Measurements from ENCODE around the gene SUB1.
A peak's percentile ranks its signal among the peaks of the same experiment; 100 is the strongest.
"Not testable (repeated sequence)": the region's sequence is repeated elsewhere in the genome, so short reads cannot be mapped to it uniquely, and the experiment has no call there.

The SUB1 gene

DNA sequence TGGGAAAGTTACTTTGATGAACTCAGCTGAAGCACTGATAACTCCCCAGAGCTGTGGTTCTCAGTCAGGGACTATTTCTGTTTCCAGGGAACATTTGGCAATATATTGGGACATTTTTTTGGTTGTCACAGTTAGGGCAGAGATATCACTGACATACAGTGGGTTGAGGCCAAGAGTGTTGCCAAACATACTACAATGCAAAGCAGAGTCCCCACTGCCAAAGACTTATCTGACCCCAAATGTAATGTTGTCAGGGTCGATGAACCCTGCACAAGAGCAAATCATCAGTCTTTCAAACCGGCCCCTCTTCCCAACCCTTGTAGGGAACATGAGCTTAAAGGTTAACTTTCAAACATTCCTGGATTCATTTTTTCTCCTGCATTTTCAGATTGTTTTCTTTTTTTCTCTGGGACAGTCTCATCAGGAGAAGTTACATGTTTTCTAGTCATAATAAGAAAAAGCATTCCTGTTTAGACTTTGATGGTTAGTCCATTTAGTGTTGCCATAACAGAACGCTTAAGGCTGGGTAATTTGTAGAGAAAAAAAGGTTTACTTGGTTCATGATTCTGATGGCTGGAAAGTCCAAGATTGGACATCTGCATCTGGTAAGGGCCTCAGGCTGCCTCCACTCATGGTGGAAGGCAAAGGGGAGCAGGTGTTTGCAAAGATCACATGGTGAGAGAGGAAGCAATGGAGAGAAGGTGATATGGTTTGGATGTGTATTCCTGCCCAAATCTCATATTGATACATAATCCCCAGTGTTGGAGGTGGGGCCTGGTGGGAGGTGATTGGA is 18.8 kb upstream of the SUB1 start:
- DNase-seq = no peak

DNA sequence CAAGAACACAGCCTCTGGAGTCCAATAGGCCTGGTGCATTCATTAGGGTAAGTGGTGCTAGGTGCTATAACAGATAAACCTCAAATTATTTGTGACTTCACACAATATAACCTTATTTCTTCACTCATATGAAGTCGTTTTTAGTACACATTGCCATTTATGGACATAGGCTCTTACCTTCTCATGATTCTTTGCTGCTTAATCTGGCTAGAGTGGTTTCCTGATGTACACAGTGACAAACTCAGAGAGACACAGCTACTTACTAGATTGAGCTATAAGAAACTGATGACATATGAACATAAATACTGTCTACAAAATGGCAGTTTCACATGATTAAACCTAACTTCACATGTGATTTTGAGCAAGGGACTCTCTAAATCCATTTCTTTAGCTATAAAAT is 14.2 kb upstream of the SUB1 start:
- no peak for DNase-seq

DNA sequence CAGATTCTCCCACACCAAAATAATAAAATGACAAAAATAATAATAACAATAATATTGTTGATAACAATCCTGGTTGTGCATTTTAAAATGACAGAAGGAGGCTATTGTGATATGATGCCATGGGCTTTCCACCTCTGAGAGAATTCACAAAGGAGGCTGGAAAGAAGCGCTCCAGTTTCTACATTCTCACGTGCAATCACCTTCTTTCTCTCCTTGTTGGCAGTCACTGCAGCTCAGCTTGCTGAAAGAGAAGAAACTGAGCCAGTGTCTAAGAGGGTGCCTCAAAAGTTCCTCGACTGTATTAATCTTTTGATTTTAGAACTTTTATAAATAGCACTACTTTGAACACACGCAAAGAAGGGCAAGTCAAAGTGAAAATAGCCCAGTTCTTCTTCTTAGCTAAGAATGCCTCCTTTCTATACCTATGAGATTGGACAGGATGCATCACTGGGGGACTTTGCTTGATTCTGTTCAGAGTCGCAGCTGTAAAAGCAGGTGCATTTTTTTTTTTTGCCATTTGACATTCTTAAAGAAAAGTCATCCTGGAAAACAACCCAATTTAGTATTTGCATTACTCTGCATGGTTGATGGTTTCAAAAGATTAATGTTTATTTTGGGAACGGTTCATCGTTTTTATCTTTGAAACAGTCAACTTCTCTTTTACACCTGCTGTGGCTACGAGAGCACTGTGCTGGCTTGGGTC is 12.4 kb upstream of the SUB1 start:
- no peak for DNase-seq

DNA sequence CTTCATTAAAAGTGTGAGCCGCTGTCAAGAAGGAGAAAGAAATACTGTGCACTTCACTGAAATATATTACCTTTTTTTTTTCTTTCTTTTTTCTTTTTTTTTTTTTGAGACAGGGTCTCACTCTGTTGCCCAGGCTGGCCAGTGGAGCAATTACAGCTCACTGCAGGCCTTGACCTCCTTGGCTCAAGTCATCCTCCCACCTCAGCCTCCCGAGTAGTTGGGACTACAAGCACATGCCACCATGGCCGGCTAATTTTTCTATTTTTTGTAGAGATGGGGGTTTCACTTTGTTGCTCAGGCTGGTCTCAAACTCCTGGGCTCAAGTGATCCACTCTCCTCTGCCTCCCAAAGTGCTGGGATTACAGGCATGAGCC is 11.9 kb upstream of the SUB1 start:
- not testable (repeated sequence) for DNase-seq

DNA sequence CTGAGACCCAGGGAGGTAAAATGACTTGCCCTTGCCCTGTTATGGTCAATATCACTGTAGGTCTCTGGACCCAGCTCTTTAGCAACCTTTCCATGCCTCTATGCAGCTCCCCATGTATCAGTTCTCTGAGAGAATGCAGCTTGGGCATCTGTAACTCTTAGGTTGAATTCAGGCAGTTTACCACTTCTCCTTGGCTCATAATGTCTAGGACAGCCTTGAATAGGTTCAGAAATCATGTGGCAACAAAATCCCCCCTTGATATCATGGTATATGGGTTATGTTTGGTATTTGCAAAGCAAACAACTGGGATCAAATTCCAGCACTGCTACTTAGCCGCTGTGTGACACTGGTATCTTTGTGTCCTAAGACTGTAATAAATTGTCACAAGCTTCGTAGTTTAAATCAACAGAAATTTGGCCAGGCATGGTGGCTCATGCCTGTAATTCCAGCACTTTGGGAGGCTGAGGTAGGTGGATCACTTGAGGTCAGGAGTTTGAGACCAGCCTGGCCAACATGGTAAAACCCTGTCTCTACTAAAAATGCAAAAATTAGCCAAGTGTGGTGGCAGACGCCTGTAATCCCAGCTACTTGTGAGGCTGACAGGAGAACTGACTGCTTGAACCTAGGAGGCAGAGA is 10.7 kb upstream of the SUB1 start:
- no peak for DNase-seq

DNA sequence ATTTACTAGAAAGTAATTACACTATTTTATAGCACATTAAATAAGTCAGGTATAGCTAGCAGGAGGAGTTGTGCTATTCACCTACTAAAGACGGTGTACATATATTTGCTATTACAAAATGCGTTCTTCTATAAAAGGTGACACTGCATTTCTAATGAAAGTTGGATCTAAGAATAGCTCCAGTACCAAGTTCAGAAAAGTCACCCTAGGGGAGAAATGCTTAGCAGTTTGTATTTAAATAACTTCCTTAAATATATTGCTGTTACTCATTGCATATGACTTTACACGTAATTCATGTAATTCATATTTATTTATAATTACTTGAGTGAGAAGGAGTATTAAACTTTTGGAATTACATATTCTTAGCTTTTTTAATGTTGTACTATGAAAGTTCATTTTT is 7.0 kb upstream of the SUB1 start:
- no peak for DNase-seq

DNA sequence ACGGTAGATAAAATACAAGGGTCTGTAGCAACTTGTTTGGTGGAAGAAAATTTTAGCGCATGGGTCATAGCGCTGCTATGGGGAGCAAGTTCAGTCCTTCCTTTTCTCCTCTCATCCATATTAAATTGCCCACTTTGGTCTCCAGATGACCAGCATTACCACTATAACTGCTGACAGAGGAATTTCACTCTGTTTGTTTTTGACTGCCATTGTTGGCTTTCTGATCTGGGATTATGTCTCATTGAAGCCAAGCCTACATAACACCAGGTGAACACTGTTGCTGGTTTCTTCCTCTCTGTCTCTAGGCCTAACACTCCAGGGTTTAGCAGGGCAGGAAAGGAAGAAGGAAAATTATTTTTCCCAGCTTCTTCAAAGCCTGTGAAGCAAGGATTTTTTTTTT is 6.6 kb upstream of the SUB1 start:
- DNase-seq = no peak

DNA sequence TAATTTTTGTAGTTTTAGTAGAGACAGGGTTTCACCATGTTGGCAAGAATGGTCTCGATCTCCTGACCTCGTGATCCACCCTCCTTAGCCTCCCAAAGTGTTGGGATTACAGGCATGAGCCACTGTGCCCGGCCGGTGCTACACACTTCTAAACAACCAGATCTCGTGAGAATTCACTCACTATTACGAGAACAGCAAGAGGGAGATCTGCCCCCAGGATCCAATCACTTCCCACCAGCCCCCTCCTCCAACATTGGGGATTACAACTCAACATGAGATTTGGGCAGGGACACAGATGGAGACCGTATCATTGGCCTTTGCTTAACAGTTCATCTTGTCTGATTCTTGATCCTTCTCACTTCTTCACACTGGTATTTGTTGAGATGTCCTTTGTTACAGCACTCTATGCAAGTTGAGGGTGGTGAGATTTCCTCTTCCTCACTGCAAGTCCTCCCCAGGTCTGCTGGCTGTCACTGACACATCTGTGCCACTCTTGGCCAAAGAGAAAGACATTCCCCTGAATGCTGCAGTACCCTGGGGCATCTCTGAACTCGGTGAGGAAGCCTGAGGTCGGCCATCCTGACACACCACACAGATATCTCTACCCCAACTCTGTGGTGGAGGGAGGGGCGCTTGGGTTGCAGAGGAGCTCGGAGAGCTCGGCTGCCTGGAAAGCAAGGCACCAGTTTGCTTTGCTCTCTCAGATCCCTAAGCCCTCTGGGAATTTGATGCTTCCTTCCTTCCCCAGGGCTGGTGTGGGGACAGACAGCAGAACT is 4.2 kb upstream of the SUB1 start:
- DNase-seq = no peak

DNA sequence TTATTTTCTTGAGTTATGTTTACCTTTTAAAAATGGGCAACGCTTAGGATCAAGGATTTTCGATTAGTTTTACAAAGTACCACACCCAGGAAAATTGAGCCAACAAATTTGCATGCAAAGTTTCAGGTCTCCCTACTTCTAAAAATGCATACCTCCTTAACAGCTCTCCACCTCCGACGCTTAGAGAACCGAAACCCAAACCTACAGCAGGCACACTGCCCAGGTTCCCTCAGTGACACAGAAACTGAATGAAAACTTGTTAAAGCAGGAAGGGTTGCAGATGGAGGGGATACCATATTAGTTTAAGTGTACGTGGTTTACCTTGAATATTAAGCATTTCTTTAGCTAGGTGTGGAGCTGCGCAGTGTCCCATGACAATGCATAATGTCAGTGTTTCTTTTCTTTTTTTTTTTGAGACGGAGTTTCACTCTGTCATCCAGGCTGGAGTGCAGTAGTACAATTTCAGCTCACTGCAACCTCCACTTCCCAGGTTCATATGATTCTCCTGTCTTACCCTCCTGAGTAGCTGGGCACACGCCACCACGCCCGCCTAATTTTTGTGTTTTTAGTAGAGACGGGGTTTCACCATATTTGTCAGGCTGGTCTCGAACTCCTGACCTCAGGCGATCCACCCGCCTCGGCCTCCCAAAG is 1.6 kb upstream of the SUB1 start:
- peak; percentile 45 for DNase-seq

DNA sequence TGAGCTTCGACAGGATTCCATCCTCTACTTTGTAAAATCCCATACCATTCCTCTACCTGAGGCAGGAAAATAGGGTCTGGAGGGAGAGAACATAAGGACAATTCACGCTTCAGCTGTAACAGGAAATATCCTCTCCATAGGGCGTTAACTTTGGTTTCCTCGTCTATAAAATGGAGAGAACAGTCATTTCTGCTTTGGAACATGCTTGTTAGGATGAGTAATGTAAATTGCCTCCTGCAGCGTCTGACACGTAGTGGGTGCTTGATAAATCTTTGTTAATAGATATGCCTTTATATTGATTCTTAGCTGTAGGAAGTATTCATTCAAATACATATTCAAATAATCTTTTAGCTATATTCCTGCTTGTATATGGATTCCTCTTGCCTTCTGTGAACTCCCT is 711 bp upstream of the SUB1 start:
- DNase-seq = no peak

DNA sequence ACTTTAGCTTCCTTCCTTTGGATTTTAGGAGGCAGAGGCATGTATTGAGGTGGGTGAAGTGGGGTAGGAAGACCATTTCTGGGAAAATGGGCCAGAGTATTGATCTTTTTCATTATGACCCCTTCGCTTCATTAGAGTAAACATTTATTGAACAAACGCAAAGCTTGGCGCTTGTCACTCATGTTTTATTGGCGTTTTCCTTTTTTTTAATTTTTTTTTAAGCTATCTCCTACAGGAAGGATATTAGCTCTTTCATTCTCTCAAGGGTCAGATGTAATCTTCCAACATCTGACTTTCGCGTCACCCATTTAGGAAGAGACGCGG is 273 bp upstream of the SUB1 start:
- no peak for DNase-seq

DNA sequence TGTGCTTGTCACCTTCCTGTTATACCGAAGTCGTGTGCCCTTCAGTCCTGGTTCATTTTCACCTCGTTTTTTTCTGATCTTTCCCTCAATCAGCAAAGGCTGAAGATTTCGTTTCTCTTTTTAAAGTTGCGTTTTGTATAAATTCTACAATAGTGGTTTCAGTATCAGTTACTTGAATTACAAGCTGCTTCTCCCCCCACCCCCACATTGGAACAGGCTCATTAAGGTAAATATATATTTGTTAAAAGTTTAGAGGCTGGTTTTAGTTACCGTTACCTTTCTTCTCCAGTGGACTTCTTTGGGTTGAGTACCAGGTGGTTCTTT is 881 bp downstream of the SUB1 start:
- DNase-seq = no peak

DNA sequence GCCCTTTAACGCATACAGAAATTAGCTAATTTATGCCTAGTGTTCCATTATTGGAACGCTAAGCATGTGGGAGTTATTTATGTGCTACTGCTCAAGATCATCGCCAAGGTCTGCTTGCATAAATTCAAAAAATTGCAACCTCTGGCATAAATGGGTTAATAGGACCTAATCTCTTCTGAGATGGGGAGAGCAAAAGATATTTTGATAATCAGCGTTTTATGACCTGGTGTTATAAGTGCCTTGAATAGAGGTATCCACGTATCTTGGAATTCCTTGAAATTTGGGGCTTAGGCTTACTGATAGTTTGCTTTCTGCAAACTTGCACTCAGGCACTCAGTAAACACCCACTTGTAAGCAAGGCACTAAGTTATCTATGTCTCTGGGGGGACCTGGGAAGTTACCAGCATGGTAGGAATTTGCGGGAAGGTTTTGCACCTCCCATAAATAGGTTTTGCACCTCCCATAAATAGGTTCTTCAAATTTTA is 1.8 kb downstream of the SUB1 start:
- no peak for DNase-seq

DNA sequence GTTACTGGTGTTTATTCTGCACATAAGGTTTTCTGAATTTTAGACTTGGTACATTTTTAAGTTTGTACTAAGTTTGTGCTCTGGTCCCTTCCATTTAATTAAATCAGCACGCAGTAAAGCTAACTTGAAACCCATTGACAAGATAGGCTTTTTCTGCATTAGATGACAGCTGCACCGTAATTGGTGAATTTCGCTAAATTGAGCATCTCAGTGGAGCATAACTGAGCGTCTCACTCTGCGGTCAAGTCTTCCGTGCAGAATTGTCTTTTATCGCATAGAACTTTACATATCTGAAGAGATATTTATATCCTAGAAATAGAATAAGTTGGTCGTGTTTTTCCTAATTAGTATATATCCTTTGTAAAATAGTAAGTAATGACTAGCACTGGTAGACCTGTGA is 4.1 kb downstream of the SUB1 start:
- DNase-seq = no peak

DNA sequence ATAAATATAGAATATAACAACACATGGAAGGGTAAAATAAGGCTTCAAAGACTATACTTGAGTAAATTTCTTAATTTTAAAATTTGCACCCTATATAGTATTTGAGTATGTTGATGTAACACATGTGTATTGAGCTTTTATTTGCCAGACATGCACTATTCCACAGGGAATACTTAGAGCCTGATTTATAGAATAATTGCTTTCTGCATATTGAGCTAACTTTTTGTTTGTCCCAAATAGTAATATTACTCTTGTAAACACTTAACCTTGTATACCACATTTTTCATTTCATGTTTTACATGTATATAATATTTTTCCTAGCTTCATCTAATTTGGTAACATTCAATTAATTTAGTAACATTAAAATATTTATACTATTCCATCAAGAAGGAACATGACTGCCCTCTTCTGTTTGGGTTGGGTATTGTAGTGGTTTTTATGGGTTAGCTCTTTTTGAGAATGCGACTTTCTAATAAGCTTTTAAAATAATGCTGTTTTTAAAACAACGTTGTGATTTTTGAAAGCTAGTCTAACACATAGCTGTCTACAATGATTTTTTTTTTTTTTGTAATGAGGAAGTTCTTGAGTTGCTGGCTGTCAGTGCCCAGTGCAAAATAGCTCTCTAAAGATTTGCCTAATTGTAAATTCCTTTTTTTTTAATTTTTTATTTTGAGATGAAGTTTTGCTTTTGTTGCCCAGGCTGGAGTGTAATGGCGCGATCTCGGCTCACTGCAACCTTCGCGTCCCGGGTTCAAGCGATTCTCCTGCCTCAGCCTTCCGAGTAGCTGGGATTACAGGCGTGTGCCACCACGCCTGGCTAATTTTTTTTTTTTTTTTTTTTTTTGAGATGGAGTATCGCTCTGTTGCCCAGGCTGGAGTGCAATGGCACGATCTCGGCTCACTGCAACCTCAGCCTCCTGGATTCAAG is 4.8 kb downstream of the SUB1 start:
- peak; percentile 51 for DNase-seq

DNA sequence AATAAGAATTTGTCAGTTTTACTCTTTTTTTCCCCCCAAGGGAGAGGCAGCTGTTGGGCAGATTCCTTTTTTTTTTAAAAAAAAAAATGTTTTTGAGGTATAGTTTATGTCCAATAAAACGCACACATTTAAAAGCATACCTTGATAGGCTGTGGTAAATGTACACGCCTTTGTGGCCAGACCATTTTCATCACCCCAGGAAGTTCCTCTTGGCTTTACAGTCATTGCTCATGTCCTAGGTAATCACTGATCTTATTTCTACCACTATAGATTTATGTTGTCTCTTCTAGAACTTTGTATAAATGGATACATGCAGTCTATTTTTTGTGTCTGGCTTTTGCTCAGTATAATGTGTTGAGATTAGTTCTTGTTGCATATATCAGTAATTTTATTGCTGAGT is 9.8 kb downstream of the SUB1 start:
- no peak for DNase-seq

DNA sequence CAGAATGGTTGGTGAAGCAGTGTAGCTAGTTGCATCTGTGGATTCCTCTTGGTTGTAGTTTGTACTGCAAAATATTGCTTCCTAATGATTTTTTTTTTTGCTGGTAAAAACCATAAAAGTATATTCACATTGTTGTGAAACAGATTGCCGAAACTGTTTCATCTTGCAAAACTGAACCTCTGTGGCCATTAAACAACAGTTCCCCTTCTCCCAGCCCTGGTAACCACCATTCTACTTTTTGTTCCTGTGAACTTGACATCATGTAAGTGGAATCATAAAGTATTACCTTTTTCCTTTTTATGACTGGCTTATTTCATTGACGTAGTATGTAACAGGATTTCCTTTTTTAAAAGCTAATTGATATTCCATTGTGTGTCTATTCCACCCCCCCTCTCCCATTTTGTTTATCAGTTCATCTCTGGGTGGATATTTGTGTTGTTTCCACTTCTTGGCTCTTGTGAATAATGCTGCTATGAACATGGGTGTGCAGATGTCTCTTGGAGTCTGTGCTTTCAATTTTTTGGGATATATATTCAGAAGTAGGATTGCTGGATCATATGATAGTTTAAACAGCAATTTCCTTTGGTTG is 11.8 kb downstream of the SUB1 start:
- no peak for DNase-seq

DNA sequence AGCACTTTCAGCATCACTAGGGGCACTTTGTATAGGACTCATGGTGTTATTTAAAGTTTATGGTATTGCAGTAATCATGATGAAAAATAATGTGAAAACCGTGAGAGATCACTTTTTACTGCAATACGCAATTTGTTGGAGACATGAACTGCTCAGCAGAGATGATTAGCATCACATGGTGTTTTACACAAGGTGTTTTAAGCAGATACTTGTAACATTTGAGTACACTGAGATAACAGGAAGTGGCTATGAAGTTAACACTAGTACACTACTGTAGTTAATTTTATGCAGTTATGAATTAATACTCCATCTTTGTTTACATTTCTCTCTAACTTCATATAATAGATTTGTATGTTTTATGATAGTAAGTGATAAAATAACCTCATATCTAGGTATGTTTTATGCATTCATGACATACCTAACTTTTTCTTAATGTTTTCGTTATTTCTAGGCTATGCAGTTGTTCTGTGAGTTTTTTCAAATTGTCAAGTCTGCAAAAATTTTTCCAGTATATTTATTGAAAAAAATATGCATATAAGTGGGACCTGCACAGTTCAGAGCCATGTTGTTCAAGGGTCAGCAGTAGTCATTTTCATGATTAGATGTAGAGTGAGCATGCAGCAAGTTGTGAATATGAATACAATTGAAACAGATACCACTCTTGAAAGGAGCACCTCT is 13.0 kb downstream of the SUB1 start:
- DNase-seq = no peak

DNA sequence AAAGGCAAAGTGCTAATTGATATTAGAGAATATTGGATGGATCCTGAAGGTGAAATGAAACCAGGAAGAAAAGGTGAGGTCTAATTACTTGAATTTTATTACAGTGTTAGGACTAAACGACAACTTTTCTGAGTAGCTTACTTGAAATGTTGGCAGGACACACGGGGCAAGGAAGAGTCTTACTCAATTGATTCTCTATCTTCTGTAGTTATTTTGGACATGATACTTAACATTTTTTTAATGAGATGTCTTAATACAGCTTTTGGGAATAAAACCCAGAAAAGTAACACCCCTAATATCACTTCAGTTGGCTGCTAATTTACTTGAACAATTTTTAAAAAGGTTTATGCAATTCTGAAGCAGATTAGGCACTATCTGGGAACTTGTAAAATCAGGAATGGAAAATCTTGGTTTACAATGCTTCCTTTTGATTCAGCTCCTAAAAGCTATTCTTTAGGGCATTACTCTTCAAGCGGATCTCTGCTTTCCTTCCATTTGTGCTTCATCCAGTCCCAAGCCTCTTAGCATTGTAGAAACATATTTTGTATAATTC is 13.7 kb downstream of the SUB1 start:
- no peak for DNase-seq

DNA sequence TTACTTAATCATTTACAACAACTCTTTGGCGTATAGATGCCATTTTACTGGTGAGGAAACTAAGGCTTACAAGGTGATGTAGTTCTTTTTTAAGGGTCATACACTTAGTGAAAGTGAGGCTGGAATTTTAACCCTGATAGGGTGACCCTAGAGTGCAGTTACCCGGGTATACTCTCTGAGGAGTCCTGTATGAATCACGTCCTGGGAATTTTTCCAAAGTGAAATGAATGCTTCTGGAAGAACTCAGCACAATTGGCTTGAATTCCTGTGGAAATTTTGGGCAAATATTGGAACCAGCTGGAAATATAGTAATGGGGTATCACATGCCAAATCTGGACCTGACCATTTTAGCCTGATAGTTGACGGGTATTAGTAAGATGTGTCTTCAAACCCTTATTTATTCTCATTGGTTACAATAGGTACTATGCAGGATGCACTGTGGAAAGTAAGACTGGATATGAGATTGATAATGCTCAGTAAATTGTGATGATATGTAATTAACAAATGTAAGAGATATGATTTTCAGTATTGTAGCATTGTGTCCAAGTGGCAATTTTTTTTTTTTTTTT is 14.8 kb downstream of the SUB1 start:
- no peak for DNase-seq
